Subcutaneous adipose tissue (tissue), 4 donors: ENCODE measurements around the gene CCDC160. TPM values are rescaled to one million over a fixed set of nuclear protein-coding genes. Genes with fewer than 3 reads are reported as not detected.

Source experiments
- total RNA-seq, 4 donors: library from RNA; depleted of rRNA; stranded (reverse); fragments of >200 nt; gene quantifications; one replicate each; pipeline ENCODE4 v1.1.0, GENCODE V29; 2016
- TF ChIP-seq, protein P1 (sequence below): fragments of 450-650 bp; IDR thresholded peaks from one replicate; pipeline ENCODE4 v1.5.1; 2016; ENCODE audit warnings: low read depth, mild to moderate bottlenecking, control low read depth, antibody characterized with exemption, moderate library complexity

Gene CCDC160
- total RNA-seq, 4 donors from 2014 or later, result 0.22 TPM; not detected in 3

DNA sequence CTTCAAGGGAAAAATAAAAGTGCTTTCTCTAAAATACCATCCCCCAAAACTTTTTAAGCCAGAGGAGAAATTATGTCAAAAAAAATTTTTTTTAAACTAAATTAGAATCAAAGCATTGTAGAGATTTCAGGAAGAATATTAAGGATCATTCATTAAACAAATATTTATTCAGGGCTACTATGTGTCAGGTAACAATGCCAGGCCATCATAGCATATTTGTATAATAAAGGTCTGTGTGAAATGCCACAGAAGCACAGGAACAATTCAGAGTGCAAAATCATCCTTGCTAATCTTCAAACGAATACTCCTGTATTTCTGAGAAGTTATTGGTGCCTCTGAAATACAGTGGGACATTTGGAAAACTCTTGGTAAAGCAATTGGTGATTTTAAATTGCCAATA lies 2.0 kb downstream of the CCDC160 start:
- TF ChIP-seq, protein P1, sequence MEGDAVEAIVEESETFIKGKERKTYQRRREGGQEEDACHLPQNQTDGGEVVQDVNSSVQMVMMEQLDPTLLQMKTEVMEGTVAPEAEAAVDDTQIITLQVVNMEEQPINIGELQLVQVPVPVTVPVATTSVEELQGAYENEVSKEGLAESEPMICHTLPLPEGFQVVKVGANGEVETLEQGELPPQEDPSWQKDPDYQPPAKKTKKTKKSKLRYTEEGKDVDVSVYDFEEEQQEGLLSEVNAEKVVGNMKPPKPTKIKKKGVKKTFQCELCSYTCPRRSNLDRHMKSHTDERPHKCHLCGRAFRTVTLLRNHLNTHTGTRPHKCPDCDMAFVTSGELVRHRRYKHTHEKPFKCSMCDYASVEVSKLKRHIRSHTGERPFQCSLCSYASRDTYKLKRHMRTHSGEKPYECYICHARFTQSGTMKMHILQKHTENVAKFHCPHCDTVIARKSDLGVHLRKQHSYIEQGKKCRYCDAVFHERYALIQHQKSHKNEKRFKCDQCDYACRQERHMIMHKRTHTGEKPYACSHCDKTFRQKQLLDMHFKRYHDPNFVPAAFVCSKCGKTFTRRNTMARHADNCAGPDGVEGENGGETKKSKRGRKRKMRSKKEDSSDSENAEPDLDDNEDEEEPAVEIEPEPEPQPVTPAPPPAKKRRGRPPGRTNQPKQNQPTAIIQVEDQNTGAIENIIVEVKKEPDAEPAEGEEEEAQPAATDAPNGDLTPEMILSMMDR, result no peak

DNA sequence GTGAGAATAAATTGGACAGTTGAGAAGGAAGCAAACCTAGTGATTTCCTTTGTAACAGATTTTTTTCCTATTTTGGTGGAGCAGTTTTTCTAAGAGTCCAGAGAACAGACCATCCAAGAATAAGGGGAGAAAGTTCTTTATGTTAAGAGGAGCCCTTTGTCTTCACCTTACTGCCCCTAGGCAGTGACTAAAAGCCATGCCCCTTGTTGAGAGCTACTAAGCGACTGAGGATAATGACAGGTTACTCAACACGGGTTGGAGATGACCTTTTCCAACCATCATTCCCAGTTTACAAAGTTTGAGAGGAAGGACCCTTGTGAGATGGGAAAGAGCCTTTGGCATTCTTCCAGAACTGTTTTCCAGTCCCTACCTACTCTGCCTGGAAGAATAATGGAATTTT lies 3.2 kb downstream of the CCDC160 start:
- TF ChIP-seq, protein P1, result no peak

DNA sequence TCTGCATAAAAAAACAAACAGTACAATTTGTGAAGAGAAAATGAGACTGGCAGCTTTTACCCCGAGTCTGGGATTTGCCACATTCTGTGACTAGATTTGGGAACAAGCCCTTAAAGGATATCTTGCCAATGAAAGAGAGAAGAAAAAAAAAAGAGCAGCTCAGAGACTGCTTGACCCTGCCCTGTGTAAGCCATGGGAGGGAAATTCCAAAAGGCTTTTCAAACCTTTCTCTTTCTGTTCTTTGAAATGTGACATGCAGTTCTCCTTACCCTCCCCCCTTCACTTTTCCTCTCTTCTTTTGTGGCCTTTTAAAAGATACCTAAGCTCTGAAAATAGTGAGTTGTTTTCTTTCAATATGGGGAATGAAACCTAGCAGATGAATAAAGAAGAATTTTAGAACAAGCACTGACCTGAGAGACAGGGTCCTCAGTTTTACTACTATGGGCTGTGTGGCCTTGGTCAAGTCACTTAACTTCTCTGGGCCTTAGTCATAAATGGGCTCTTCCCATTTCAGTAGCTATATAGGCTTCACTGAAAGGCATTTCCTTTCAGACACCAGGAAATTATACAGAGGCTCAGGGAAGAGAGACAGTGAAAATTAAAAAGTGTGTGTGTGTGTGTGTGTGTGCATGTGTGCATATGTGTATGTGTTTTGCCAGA lies 5.1 kb downstream of the CCDC160 start:
- TF ChIP-seq, protein P1, result no peak

DNA sequence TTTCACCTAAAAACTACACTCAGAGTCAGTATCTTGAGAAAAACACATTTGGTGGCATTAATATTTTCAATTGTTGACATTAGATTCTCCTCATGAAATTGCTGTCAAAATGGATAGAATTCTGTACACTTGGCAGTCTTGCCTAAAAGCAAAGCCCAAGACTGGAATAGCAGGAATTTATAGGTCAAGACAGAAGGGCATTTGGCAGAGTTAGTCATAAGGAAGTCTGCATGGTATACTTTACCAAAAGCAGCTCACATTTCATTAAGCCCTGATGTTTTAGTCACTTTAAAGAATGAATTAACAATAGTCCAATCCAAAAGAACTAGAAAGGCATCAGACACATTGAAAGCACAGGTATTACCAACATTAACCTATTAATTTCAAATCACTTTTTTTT lies 7.1 kb downstream of the CCDC160 start:
- TF ChIP-seq, protein P1, result no peak

DNA sequence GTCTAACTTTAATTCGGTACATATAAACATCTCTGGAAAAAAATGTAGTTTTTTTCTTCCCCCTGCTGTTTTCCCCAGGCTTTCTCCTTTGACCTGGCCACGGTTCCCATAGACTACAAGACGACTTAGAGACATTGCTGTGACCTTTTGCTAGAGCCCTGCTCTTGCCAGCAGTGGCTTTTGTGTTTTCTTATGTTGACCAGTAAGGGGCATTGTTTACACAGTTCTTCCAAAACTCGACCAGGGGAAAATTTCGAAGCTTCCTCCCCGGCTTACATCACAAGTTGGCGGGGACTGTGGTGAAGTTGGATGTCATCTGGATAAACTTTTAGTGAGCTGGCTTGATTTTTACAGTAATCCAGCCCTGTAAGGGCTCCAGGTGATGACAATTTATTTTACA lies 9.3 kb downstream of the CCDC160 start:
- TF ChIP-seq, protein P1, result no peak

DNA sequence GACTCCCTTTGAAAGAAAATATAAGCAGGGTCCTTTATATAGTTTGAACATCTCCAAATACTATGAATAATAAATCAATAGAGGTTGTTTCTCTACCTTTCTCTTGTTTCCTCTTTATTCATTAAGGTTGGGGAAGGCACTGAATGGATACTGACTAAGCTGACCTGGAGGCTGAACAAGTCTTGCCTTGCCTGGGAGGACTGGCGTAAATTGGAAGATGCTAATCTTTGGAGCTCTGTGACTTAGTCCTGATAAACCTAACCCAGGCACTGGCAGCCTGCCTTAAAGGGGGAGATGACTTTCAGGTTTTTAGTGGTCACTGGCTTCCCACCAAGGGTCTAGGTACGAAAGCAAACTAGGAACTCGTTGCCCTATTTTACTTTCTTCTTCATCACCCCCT lies 10.5 kb downstream of the CCDC160 start:
- TF ChIP-seq, protein P1, result no peak

DNA sequence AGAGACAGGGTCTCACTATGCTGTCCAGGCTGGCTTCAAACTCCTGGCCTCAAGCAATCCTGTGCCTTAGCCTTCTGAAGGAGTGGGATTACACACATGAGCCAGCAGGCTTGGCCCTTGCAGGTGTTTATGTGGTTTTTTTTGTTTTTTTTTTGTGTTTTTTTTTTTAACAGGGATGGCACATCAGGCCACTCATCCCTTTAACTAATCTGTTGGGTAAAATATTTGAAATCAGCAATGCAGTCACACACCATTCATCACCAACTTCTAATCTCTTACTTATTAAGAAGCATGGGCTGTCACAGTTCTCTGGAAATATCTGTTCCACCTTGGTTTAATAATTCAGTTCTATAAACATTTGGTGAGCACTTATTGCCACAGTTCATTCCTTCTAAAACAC lies 12.3 kb downstream of the CCDC160 start:
- TF ChIP-seq, protein P1, result no peak
